HL-60 (cell line): Measurements from ENCODE around the gene SORCS2.

Source experiments
- DNase-seq, 2 experiments: peaks; one replicate each; pipeline ENCODE4 v3.0.0-alpha.2; 2010 to 2020; ENCODE audit warnings: low read depth in 1 of 2, low spot score in 1 of 2
- H3K27ac ChIP-seq: fragments of 250-450 bp; sonication (Bioruptor Pico); replicated peaks from 2 replicates; pipeline ENCODE4 v1.5.1; 2020; ENCODE audit warnings: mild to moderate bottlenecking, moderate library complexity
- H3K27me3 ChIP-seq: fragments of 250-450 bp; sonication (Bioruptor Pico); 2 replicates; pipeline ENCODE4 v1.5.1; 2021; ENCODE audit warnings: mild to moderate bottlenecking, moderate library complexity; ENCODE audit not compliant: insufficient read depth, poor library complexity, severe bottlenecking
- H3K4me3 ChIP-seq: replicated peaks from 2 replicates; pipeline ENCODE4 v1.5.1; 2011; ENCODE audit warnings: mild to moderate bottlenecking, control low read depth, low read length; ENCODE audit not compliant: insufficient read depth
- CTCF ChIP-seq: IDR thresholded peaks from one replicate; pipeline ENCODE4 v1.5.1; 2011; ENCODE audit warnings: low read length, control low read depth, inconsistent platforms; ENCODE audit not compliant: insufficient read depth
- GABPA ChIP-seq: IDR thresholded peaks from 2 replicates; pipeline ENCODE4 v1.6.1; 2012; ENCODE audit warnings: low read depth
- POLR2AphosphoS5 ChIP-seq: IDR thresholded peaks from 2 replicates; pipeline ENCODE4 v1.6.1; 2012; ENCODE audit warnings: low read depth
- REST ChIP-seq: IDR thresholded peaks from 2 replicates; pipeline ENCODE4 v1.6.1; 2012; ENCODE audit warnings: low read depth; ENCODE audit not compliant: insufficient replicate concordance
- SPI1 ChIP-seq: IDR thresholded peaks from 2 replicates; pipeline ENCODE4 v1.6.1; 2012; ENCODE audit warnings: low read depth, mild to moderate bottlenecking, borderline replicate concordance

The SORCS2 gene

GRCh38 chr4:7463566-7464258, 271.4 kb downstream of the SORCS2 start:
- H3K27ac ChIP-seq = no peak overlapping the region
- no peak for TF ChIP-seq SPI1
- TF ChIP-seq CTCF = no peak
- no peak for TF ChIP-seq GABPA
- no peak for TF ChIP-seq REST
- TF ChIP-seq POLR2AphosphoS5 = no peak
- no peak for DNase-seq
- H3K27me3 ChIP-seq = no peaks in the 10 kb centered on the region
- H3K4me3 ChIP-seq = no peak overlapping the region

GRCh38 chr4:7464259-7464655, 271.9 kb downstream of the SORCS2 start:
- TF ChIP-seq GABPA = no peak
- Histone ChIP-seq H3K27me3 (no peaks in the 10 kb centered on the region), H3K4me3 (no peak overlapping the region), H3K27ac (no peak overlapping the region)
- DNase-seq = no peak

GRCh38 chr4:7465017-7465416, 272.7 kb downstream of the SORCS2 start:
- TF ChIP-seq POLR2AphosphoS5 (no peak), SPI1 (no peak), CTCF (no peak), REST (no peak), GABPA (no peak)
- Histone ChIP-seq H3K4me3 (no peak overlapping the region), H3K27ac (no peak overlapping the region), H3K27me3 (no peaks in the 10 kb centered on the region)
- no peak for DNase-seq

GRCh38 chr4:7466215-7466614, 273.9 kb downstream of the SORCS2 start:
- no peak for DNase-seq
- no peaks in the 10 kb centered on the region for H3K27me3 ChIP-seq
- H3K4me3 ChIP-seq = no peak overlapping the region
- no peak overlapping the region for H3K27ac ChIP-seq
- no peak for TF ChIP-seq CTCF
- no peak for TF ChIP-seq SPI1
- no peak for TF ChIP-seq POLR2AphosphoS5
- TF ChIP-seq GABPA = no peak
- TF ChIP-seq REST = no peak
